ENCODE measurements around the gene ZNF205. TPM values are rescaled to one million over a fixed set of nuclear protein-coding genes. Genes with fewer than 3 reads are reported as not detected.
A peak's percentile ranks its signal among the peaks of the same experiment; 100 is the strongest.

ZNF205 gene
- polyA plus RNA-seq, 1 of the 3 experiments (the other 2 are of a cell fraction) = 9.7 TPM

- H3K4me3 ChIP-seq (ENCODE audit: low read depth in 2 of 2, low read length in 1 of 2) = peak overlapping the region; percentile 61 to 83
- peaks cover 4 to 6% of the 10 kb centered on the region in 2 experiments; a peak in 1 of 4 replicates for H3K4me1 ChIP-seq (ENCODE audit: control insufficient read depth in 1 of 2, insufficient read depth in 2 of 2, low read depth in 1 of 2, low read length in 1 of 2)
- H3K79me2 ChIP-seq (ENCODE audit: insufficient read depth) = peaks cover 4% of the 10 kb centered on the region; the same call in 1 of the 2 replicates
- CTCF ChIA-PET = interaction anchor here (0.7 to 1.3 kb wide), 5 partner anchors 10 to 173 kb away, joined by 3 to 4 read pairs (median 4); partner anchors contain the start of gene ZNF213
- peak overlapping the region; percentile 97 for H3K4me2 ChIP-seq
- H3F3A ChIP-seq (replicated peaks; ENCODE audit: insufficient read depth) = peaks cover 25% of the 10 kb centered on the region
- peaks cover 27 to 29% of the 10 kb centered on the region in 2 experiments for H3K36me3 ChIP-seq (replicated peaks in 1 of 2; ENCODE audit: control insufficient read depth in 1 of 2, insufficient read depth in 2 of 2, low read length in 1 of 2)
- peak overlapping the region; percentile 58 for H3K9ac ChIP-seq
- 1% methylated on average over 36 of the region's 72 CpGs for WGBS (ENCODE audit: low lambda C conversion rate)
- peak overlapping the region; percentile 71 to 78 for H3K27ac ChIP-seq (ENCODE audit: low read depth in 2 of 2, low read length in 1 of 2)
- H3K27me3 ChIP-seq (ENCODE audit: insufficient read depth) = no peaks in the 10 kb centered on the region
- POLR2A ChIA-PET = interaction anchor here (0.7 kb wide), 1 partner anchor 26 kb away, joined by 3 read pairs; no protein-coding TSS in a partner anchor
- no peaks in the 10 kb centered on the region for H3K9me3 ChIP-seq
- DNase-seq = peak; percentile 96
- no peaks in the 10 kb centered on the region for H3K9me2 ChIP-seq
- no peaks in the 10 kb centered on the region for H4K20me1 ChIP-seq (ENCODE audit: insufficient read depth)
- peak overlapping the region; percentile 87 for H2AFZ ChIP-seq (ENCODE audit: low read depth)
- peak; percentile 74; the same call in 1 of the 2 replicates for TF ChIP-seq POLR2AphosphoS5 (IDR thresholded peaks at IDR 0.05; ENCODE audit: low read depth, low read length)
- TF ChIP-seq FOXM1 (IDR thresholded peaks at IDR 0.05; ENCODE audit: low read depth) = no peak
- peak; percentile 78 for TF ChIP-seq GABPA (IDR thresholded peaks at IDR 0.05; ENCODE audit: low read depth)
- peak; percentile 61 for TF ChIP-seq TAF1 (IDR thresholded peaks at IDR 0.05; ENCODE audit: borderline replicate concordance, low read depth, low read length)
- TF ChIP-seq RXRA (IDR thresholded peaks at IDR 0.05; ENCODE audit: borderline replicate concordance, low read depth) = no peak
- no peak for TF ChIP-seq NRF1 (IDR thresholded peaks at IDR 0.05; ENCODE audit: low read depth, low read length)
- TF ChIP-seq CTCF (IDR thresholded peaks at IDR 0.05) = no peak
- no peak; the same call in 1 of the 2 replicates for TF ChIP-seq SIN3A (IDR thresholded peaks at IDR 0.05; ENCODE audit: borderline replicate concordance, low read depth, low read length)
- no peak for TF ChIP-seq NFIC (IDR thresholded peaks at IDR 0.05; ENCODE audit: borderline replicate concordance)
- no peak for TF ChIP-seq RAD21 (IDR thresholded peaks at IDR 0.05; ENCODE audit: low read length)
- no peak for TF ChIP-seq USF1 (IDR thresholded peaks at IDR 0.05; ENCODE audit: borderline replicate concordance, low read depth)
- no peak for TF ChIP-seq RFX5 (IDR thresholded peaks at IDR 0.05; ENCODE audit: low read length)
- TF ChIP-seq REST (IDR thresholded peaks at IDR 0.05; ENCODE audit: low read depth, low read length) = no peak
- no peak for TF ChIP-seq USF2 (IDR thresholded peaks at IDR 0.05; ENCODE audit: borderline replicate concordance, low read depth, low read length)
- no peak for TF ChIP-seq ZBTB33 (IDR thresholded peaks at IDR 0.05; ENCODE audit: borderline replicate concordance, low read depth)
- TF ChIP-seq TCF12 (IDR thresholded peaks at IDR 0.05) = no peak; the same call in 1 of the 2 replicates
- peak; percentile 4; the same call in 1 of the 2 replicates for TF ChIP-seq MAX (IDR thresholded peaks at IDR 0.05; ENCODE audit: low read depth)
- TF ChIP-seq SMC3 (IDR thresholded peaks at IDR 0.05; ENCODE audit: low read depth, low read length) = no peak
- no peak for TF ChIP-seq FOSL2 (IDR thresholded peaks at IDR 0.05; ENCODE audit: borderline replicate concordance, low read depth)
- peak; percentile 34 for TF ChIP-seq PBX3 (IDR thresholded peaks at IDR 0.05)
Measured at GRCh38 chr16:3123986-3124886, 11.8 kb downstream of the ZNF205 start.

All from SK-N-SH (cell line).